GM12801 (cell line): ENCODE results near the gene PRKCI.

Experiments used
- TF ChIP-seq, protein P1 (sequence below): IDR thresholded peaks from one replicate; pipeline ENCODE4 v1.5.1; 2011; ENCODE audit warnings: control low read depth; ENCODE audit not compliant: insufficient read length; ENCODE audit errors: extremely low read depth

Gene PRKCI

DNA sequence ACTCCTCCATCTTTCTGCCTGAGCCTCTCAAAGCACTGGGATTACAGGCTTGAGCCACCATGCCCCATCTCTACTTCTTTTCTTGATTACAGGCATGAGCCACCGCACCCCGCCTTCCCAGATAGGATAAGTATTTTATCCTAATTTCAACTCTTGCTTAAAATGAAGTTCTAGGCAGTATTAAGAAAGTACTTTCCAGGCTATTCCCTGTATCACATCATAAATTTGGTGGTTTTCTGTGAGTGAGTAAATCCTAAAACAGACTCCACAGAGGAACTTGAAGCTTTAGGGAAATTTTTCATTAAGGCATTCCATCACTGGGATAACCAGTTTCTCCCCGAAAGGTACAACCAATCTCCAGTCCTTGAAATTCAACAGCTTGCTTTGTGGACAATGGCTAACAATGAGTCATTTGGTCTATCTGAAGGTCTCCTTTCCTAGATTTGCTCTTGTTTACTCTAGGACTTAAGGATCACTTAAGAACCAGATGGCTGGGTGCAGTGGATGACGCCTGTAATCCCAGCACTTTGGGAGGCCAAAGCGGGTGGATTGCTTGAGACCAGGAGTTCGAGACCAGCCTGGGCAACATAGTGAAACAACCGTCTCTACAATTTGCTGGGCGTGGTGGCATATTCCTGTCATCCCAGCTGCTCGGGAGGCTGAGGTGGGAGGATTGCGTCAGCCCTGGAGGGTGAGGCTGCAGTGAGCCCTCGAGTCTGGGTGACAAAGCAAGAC, 85.6 kb downstream of the PRKCI start:
- TF ChIP-seq, protein P1, sequence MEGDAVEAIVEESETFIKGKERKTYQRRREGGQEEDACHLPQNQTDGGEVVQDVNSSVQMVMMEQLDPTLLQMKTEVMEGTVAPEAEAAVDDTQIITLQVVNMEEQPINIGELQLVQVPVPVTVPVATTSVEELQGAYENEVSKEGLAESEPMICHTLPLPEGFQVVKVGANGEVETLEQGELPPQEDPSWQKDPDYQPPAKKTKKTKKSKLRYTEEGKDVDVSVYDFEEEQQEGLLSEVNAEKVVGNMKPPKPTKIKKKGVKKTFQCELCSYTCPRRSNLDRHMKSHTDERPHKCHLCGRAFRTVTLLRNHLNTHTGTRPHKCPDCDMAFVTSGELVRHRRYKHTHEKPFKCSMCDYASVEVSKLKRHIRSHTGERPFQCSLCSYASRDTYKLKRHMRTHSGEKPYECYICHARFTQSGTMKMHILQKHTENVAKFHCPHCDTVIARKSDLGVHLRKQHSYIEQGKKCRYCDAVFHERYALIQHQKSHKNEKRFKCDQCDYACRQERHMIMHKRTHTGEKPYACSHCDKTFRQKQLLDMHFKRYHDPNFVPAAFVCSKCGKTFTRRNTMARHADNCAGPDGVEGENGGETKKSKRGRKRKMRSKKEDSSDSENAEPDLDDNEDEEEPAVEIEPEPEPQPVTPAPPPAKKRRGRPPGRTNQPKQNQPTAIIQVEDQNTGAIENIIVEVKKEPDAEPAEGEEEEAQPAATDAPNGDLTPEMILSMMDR = no peak

DNA sequence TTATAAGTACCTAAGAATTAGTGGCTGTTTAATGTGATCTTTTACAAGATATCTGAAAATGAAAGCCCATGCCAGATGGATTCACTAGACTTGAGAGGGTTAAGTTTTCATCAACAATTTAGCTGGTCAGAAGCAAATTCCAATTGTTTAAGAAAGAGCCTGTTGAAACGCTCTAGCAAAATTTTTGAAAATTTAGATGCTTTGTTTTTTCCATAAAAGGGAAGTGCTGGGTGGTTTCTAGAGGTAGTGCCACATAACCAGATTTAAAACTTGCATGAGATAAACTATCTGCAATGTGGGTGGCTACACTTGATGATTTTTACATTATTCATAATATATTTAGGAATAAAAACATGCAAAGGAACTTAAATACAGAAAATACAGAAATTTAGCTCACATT, 86.8 kb downstream of the PRKCI start:
- TF ChIP-seq, protein P1 = no peak

DNA sequence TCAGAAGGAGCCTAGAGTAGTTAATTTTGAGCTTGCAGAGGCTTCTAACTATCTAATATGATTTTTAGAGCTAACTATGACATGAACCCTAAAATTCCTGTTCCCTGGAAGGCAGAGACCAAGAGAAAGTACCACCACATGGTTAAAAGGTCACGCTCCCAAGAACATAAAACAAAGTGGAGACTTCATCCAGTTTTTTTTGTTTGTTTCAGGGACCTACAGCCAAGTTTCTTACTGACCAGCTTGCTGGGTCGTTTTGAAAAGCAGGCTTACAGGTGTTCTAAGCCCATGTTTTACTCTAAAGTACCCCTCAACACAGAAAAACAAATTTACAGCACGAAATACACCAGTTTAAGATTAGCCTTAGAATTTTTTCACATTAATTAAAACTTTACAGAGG, 95.7 kb downstream of the PRKCI start:
- TF ChIP-seq, protein P1 = no peak

- TF ChIP-seq, protein P1 = no peak
These were observed 98.4 kb downstream of the PRKCI start for GRCh38 chr3:170320461-170321121.

GRCh38 chr3:170321321-170322034, 99.3 kb downstream of the PRKCI start:
- TF ChIP-seq, protein P1 = no peak

DNA sequence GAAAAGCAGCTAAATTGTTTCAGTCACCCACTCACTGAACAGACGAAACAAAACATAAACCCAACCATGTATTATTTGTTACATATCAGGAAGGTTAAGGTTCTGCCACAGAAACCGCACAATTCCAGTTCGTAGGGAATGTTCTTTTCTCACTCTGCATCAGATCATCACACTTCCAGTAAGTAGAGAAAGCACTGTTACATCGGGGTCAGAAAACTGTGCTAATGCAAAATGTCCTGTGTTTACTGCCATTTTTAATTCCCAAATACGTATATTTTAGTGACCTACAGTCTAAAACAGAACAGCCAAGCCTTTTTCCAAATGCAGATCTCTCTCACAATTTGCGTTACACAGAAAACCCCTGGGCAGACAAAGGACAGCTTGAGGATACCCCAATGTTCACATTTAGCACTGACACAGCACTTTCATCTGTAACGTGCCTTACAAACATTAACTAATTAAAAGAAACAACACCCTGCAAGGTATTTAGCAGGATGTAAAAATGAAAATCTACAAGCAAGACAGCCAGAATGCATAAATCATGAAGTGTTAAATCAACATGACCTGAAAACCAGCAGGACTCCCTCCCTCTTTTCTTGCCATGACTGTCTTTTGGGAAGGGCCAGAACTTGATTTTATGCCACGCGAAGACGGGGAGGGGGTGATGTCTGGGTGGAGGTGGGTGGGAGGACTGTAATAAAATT, 100.5 kb downstream of the PRKCI start:
- TF ChIP-seq, protein P1 = no peak

- TF ChIP-seq, protein P1 = no peak
These were observed 101.1 kb downstream of the PRKCI start for GRCh38 chr3:170323331-170323730.
